Neural progenitor cell (in vitro differentiated cells): ENCODE results near the gene SLX4IP.

Experiments used
- EZH2 ChIP-seq: fragments of 200-600 bp; sonication (generic); IDR thresholded peaks from 2 replicates; pipeline ENCODE4 v1.6.1; 2017; ENCODE audit warnings: antibody characterized with exemption, mild to moderate bottlenecking, moderate library complexity
- TF ChIP-seq, protein P1 (sequence below): fragments of 200-600 bp; sonication (generic); IDR thresholded peaks from 2 replicates; pipeline ENCODE4 v1.5.1; 2017; ENCODE audit warnings: antibody characterized with exemption, mild to moderate bottlenecking

DNA sequence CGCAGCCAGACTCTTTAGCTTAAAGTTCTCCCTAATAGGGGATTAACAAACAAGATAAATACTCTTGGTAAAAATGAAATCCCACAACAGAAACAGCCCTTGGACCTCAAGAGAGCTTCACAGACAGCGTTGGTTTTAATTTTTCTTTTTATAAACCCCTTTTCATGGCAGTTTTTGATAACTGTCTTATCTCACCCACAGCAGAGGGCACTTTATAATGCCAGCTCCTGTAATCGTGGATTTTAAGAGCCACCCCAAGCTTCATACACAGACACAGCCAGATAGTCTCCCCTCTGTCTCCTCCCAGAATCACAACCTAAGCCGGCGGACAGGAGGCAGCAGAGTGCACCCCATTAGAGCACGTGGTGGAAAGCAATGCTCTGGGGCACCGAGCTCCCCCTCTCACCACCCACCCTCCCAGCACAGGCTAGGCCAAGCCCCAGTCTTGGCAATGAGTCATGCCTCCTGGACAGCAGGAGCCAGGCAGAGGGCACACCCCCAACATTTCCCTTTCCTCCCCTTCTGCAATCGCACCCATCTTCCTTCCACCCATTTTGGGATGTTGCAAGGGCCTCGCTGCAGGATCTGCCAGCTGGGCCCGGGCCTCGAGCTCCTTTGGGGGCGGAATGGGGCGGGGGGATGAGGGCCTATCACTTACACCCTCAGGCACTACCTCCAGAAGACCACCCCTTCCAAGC, 236.3 kb downstream of the SLX4IP start:
- TF ChIP-seq, protein P1, sequence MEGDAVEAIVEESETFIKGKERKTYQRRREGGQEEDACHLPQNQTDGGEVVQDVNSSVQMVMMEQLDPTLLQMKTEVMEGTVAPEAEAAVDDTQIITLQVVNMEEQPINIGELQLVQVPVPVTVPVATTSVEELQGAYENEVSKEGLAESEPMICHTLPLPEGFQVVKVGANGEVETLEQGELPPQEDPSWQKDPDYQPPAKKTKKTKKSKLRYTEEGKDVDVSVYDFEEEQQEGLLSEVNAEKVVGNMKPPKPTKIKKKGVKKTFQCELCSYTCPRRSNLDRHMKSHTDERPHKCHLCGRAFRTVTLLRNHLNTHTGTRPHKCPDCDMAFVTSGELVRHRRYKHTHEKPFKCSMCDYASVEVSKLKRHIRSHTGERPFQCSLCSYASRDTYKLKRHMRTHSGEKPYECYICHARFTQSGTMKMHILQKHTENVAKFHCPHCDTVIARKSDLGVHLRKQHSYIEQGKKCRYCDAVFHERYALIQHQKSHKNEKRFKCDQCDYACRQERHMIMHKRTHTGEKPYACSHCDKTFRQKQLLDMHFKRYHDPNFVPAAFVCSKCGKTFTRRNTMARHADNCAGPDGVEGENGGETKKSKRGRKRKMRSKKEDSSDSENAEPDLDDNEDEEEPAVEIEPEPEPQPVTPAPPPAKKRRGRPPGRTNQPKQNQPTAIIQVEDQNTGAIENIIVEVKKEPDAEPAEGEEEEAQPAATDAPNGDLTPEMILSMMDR: peak; percentile 57
- no peak for TF ChIP-seq EZH2
